ENCODE measurements around the gene GLRA3. TPM values are rescaled to one million over a fixed set of nuclear protein-coding genes. Genes with fewer than 3 reads are reported as not detected.

GLRA3 gene
- polyA plus RNA-seq, 3 donors: not detected

DNA sequence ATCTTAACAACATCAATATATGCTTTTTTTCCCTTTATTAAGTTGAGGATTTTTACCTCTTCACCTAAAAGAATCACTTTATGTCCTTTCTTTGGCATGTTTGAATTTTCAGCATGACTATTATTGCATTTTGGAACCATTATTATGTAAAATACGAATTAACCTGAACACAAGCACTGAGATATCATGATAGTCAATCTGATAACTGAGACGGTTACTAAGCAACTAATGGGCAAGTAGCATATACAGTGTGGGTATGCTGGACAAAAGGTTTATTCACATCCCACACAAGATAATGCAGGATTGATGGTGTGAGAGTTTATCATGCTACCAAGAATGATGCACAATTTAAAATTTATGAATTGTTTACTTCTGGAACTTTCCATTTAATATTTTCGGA is 24.6 kb upstream of the GLRA3 start:
- no peak for DNase-seq
- H3K4me3 ChIP-seq (replicated peaks in 1 of 3; ENCODE audit: low read depth in 2 of 3, low read length in 3 of 3): no peak overlapping the region
- WGBS (ENCODE audit: insufficient coverage): no CpG with 5 or more reads among the region's 3 CpGs
- no peaks in the 10 kb centered on the region for H3K79me2 ChIP-seq (ENCODE audit: insufficient read depth, low read length)
- Mint-ChIP-seq H3K27ac (no peak overlapping the region), H3K36me3 (no peaks in the 10 kb centered on the region), H3K4me3 (no peak overlapping the region), H3K4me1 (no peaks in the 10 kb centered on the region), H3K9me3 (peaks cover 0 to 3% (median 0%) of the 10 kb centered on the region in 7 donors), H3K27me3 (ENCODE audit: low read depth in 3 of 3) (peaks cover 0 to 2% (median 0%) of the 10 kb centered on the region in 3 donors)
- H3K9ac ChIP-seq (ENCODE audit: insufficient read depth, low read length, poor library complexity, severe bottlenecking): no peak overlapping the region
- H3K36me3 ChIP-seq (replicated peaks in 1 of 2; ENCODE audit: control insufficient read depth in 1 of 2, insufficient read depth in 2 of 2, low read length in 2 of 2): no peaks in the 10 kb centered on the region
- H3K9me3 ChIP-seq (replicated peaks in 1 of 2; ENCODE audit: control insufficient read depth in 1 of 2, insufficient read depth in 1 of 2, low read length in 2 of 2): no peaks in the 10 kb centered on the region
- TF ChIP-seq, protein P1, sequence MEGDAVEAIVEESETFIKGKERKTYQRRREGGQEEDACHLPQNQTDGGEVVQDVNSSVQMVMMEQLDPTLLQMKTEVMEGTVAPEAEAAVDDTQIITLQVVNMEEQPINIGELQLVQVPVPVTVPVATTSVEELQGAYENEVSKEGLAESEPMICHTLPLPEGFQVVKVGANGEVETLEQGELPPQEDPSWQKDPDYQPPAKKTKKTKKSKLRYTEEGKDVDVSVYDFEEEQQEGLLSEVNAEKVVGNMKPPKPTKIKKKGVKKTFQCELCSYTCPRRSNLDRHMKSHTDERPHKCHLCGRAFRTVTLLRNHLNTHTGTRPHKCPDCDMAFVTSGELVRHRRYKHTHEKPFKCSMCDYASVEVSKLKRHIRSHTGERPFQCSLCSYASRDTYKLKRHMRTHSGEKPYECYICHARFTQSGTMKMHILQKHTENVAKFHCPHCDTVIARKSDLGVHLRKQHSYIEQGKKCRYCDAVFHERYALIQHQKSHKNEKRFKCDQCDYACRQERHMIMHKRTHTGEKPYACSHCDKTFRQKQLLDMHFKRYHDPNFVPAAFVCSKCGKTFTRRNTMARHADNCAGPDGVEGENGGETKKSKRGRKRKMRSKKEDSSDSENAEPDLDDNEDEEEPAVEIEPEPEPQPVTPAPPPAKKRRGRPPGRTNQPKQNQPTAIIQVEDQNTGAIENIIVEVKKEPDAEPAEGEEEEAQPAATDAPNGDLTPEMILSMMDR (IDR thresholded peaks at IDR 0.05): no peak
- H2AFZ ChIP-seq (ENCODE audit: insufficient read depth, low read depth, low read length, poor library complexity, severe bottlenecking): no peak overlapping the region
- intact Hi-C loops (cut with micrococcal nuclease): no loop called here
- H3K4me1 ChIP-seq (ENCODE audit: control insufficient read depth in 1 of 2, insufficient read depth in 2 of 2, low read length in 2 of 2): no peaks in the 10 kb centered on the region
- no peaks in the 10 kb centered on the region for H4K20me1 ChIP-seq (ENCODE audit: insufficient read depth, low read length)
- H3K27ac ChIP-seq (ENCODE audit: low read depth in 1 of 2, low read length in 2 of 2): no peak overlapping the region
- no peaks in the 10 kb centered on the region for H3K27me3 ChIP-seq (ENCODE audit: control insufficient read depth in 2 of 2, insufficient read depth in 2 of 2, low read length in 2 of 2)
- H3K4me2 ChIP-seq (replicated peaks; ENCODE audit: extremely low read depth, low read length, poor library complexity, severe bottlenecking): no peak overlapping the region

DNA sequence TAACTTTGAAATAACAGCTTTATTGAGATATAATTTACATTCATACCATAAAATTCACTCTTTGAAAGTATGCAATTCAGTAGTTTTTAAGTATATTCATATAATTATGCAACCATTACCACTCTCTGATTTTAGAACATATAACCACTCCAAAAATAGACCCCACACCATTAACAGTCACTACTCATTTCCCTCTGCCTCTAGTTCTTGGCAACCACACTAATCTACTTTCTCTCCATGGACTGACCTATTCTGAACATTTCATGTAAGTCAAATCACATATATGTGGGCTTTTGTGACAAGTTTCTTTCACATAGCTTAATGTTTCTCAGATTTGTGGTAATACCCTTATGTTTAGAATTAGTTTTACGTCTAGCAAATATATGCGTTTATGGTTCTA is 19.5 kb upstream of the GLRA3 start:
- Histone ChIP-seq H3K4me2 (replicated peaks; ENCODE audit: extremely low read depth, low read length, poor library complexity, severe bottlenecking) (no peak overlapping the region), H2AFZ (ENCODE audit: insufficient read depth, low read depth, low read length, poor library complexity, severe bottlenecking) (no peak overlapping the region), H3K36me3 (replicated peaks in 1 of 2; ENCODE audit: control insufficient read depth in 1 of 2, insufficient read depth in 2 of 2, low read length in 2 of 2) (no peaks in the 10 kb centered on the region), H3K4me1 (ENCODE audit: control insufficient read depth in 1 of 2, insufficient read depth in 2 of 2, low read length in 2 of 2) (no peaks in the 10 kb centered on the region), H3K4me3 (replicated peaks in 1 of 3; ENCODE audit: low read depth in 2 of 3, low read length in 3 of 3) (no peak overlapping the region), H3K9ac (ENCODE audit: insufficient read depth, low read length, poor library complexity, severe bottlenecking) (no peak overlapping the region), H3K27me3 (ENCODE audit: control insufficient read depth in 2 of 2, insufficient read depth in 2 of 2, low read length in 2 of 2) (no peaks in the 10 kb centered on the region), H4K20me1 (ENCODE audit: insufficient read depth, low read length) (no peaks in the 10 kb centered on the region), H3K27ac (ENCODE audit: low read depth in 1 of 2, low read length in 2 of 2) (no peak overlapping the region), H3K9me3 (replicated peaks in 1 of 2; ENCODE audit: control insufficient read depth in 1 of 2, insufficient read depth in 1 of 2, low read length in 2 of 2) (peaks cover 0 to 3% of the 10 kb centered on the region in 2 donors), H3K79me2 (ENCODE audit: insufficient read depth, low read length) (no peaks in the 10 kb centered on the region)
- Mint-ChIP-seq H3K27ac (no peak overlapping the region), H3K4me1 (no peaks in the 10 kb centered on the region), H3K4me3 (no peak overlapping the region), H3K36me3 (no peaks in the 10 kb centered on the region), H3K9me3 (peaks cover 0 to 10% (median 2%) of the 10 kb centered on the region in 7 donors), H3K27me3 (ENCODE audit: low read depth in 3 of 3) (peaks cover 0 to 2% (median 0%) of the 10 kb centered on the region in 3 donors)
- WGBS (ENCODE audit: insufficient coverage): no CpG with 5 or more reads among the region's 2 CpGs
- DNase-seq: no peak
- TF ChIP-seq, protein P1 (IDR thresholded peaks at IDR 0.05): no peak
- intact Hi-C loops (cut with micrococcal nuclease): no loop called here

Data from CD14-positive monocyte (primary cell).